Mesendoderm (in vitro differentiated cells): ENCODE results near the gene FBXL4.

Source experiments
- DNase-seq: peaks from one replicate; pipeline ENCODE4 v3.0.0; 2013
- H2AK5ac ChIP-seq: 2 replicates; pipeline ENCODE4 v1.6.1; 2013; ENCODE audit warnings: low read length, inconsistent platforms
- H2BK120ac ChIP-seq: 2 replicates; pipeline ENCODE4 v1.6.1; 2013; ENCODE audit warnings: low read depth, mild to moderate bottlenecking, low read length, moderate library complexity, mixed read lengths
- H2BK15ac ChIP-seq: replicated peaks from 2 replicates; pipeline ENCODE4 v1.6.1; 2013; ENCODE audit warnings: low read depth, mild to moderate bottlenecking, moderate library complexity
- H2BK5ac ChIP-seq: 2 replicates; pipeline ENCODE4 v1.6.1; 2013; ENCODE audit warnings: low read length, inconsistent platforms
- H3K18ac ChIP-seq: 2 replicates; pipeline ENCODE4 v1.6.1; 2013; ENCODE audit warnings: mild to moderate bottlenecking, low read length, mixed read lengths
- H3K23ac ChIP-seq: one replicate; pipeline ENCODE4 v1.6.1; 2013; ENCODE audit warnings: low read length
- H3K27ac ChIP-seq: 2 replicates; pipeline ENCODE4 v1.5.1; 2013; ENCODE audit warnings: low read depth, mild to moderate bottlenecking, inconsistent platforms, low read length, moderate library complexity
- H3K27me3 ChIP-seq: 2 replicates; pipeline ENCODE4 v1.6.1; 2013; ENCODE audit warnings: low read length, control low read depth, mild to moderate bottlenecking, inconsistent platforms; ENCODE audit not compliant: insufficient read depth, poor library complexity
- H3K36me3 ChIP-seq: 2 replicates; pipeline ENCODE4 v1.6.1; 2013; ENCODE audit warnings: low read length, inconsistent platforms; ENCODE audit not compliant: control insufficient read depth, insufficient read depth
- H3K4ac ChIP-seq: one replicate; pipeline ENCODE4 v1.6.1; 2013; ENCODE audit warnings: low read depth, mild to moderate bottlenecking, low read length, moderate library complexity
- H3K4me1 ChIP-seq: 2 replicates; pipeline ENCODE4 v1.6.1; 2013; ENCODE audit warnings: low read depth, low read length, inconsistent platforms; ENCODE audit not compliant: control insufficient read depth
- H3K4me2 ChIP-seq: 2 replicates; pipeline ENCODE4 v1.6.1; 2013; ENCODE audit warnings: low read length
- H3K4me3 ChIP-seq: 2 replicates; pipeline ENCODE4 v1.5.1; 2013; ENCODE audit warnings: mild to moderate bottlenecking, low read length
- H3K56ac ChIP-seq: one replicate; pipeline ENCODE4 v1.6.1; 2013; ENCODE audit warnings: low read length
- H3K79me1 ChIP-seq: 2 replicates; pipeline ENCODE4 v1.6.1; 2013; ENCODE audit warnings: low read length, inconsistent platforms
- H3K79me2 ChIP-seq: 2 replicates; pipeline ENCODE4 v1.6.1; 2013; ENCODE audit warnings: mild to moderate bottlenecking, low read length; ENCODE audit not compliant: control insufficient read depth, insufficient read depth
- H3K9ac ChIP-seq: 2 replicates; pipeline ENCODE4 v1.6.1; 2013; ENCODE audit warnings: low read length, inconsistent platforms
- H4K5ac ChIP-seq: one replicate; pipeline ENCODE4 v1.6.1; 2013; ENCODE audit warnings: low read length
- H4K8ac ChIP-seq: one replicate; pipeline ENCODE4 v1.6.1; 2013; ENCODE audit warnings: low read depth, mild to moderate bottlenecking, control low read depth, low read length, moderate library complexity
- WGBS: extraction: QIAGEN DNeasy Blood & Tissue Kit; methylation state at CpG from one replicate; pipeline ENCODE4 v1.1.7; 2013; ENCODE audit warnings: low lambda C conversion rate, missing lambda C conversion rate; ENCODE audit not compliant: insufficient coverage; ENCODE audit errors: extremely low coverage; 5-methylcytosine and 5-hydroxymethylcytosine counted together

Gene FBXL4

GRCh38 chr6:98937351-98937750 is 10.4 kb downstream of the FBXL4 start:
- H3K27ac ChIP-seq, result no peak overlapping the region
- no peak overlapping the region for H3K18ac ChIP-seq
- H2BK5ac ChIP-seq, result no peak overlapping the region
- no peak overlapping the region for H3K4ac ChIP-seq
- H3K36me3 ChIP-seq, result no peaks in the 10 kb centered on the region
- H3K56ac ChIP-seq, result no peak overlapping the region
- H2BK15ac ChIP-seq, result no peak overlapping the region
- H3K4me3 ChIP-seq, result no peak overlapping the region
- no peaks in the 10 kb centered on the region for H3K4me1 ChIP-seq
- WGBS, result no CpG with 5 or more reads among the region's 3 CpGs
- H2AK5ac ChIP-seq, result no peak overlapping the region
- no peak overlapping the region for H3K4me2 ChIP-seq
- no peaks in the 10 kb centered on the region for H3K27me3 ChIP-seq
- H3K9ac ChIP-seq, result no peak overlapping the region
- H4K5ac ChIP-seq, result no peak overlapping the region
- H3K79me1 ChIP-seq, result peaks cover 5% of the 10 kb centered on the region
- peaks cover 2% of the 10 kb centered on the region for H3K79me2 ChIP-seq
- no peak overlapping the region for H2BK120ac ChIP-seq
- H4K8ac ChIP-seq, result no peak overlapping the region
- no peak overlapping the region for H3K23ac ChIP-seq
- no peak for DNase-seq

- H3K4ac ChIP-seq, result no peak overlapping the region
- H3K79me2 ChIP-seq, result no peaks in the 10 kb centered on the region
- H3K23ac ChIP-seq, result no peak overlapping the region
- H4K8ac ChIP-seq, result no peak overlapping the region
- H3K9ac ChIP-seq, result no peak overlapping the region
- no CpG with 5 or more reads among the region's 7 CpGs for WGBS
- no peak overlapping the region for H3K18ac ChIP-seq
- no peak overlapping the region for H4K5ac ChIP-seq
- H3K4me3 ChIP-seq, result no peak overlapping the region
- no peaks in the 10 kb centered on the region for H3K36me3 ChIP-seq
- H2BK120ac ChIP-seq, result no peak overlapping the region
- no peak overlapping the region for H3K56ac ChIP-seq
- H2BK15ac ChIP-seq, result no peak overlapping the region
- no peak overlapping the region for H2BK5ac ChIP-seq
- H3K79me1 ChIP-seq, result peaks cover 1% of the 10 kb centered on the region
- H3K27ac ChIP-seq, result no peak overlapping the region
- H3K4me1 ChIP-seq, result no peaks in the 10 kb centered on the region
- H3K4me2 ChIP-seq, result no peak overlapping the region
- H2AK5ac ChIP-seq, result no peak overlapping the region
- no peaks in the 10 kb centered on the region for H3K27me3 ChIP-seq
- DNase-seq, result no peak
These were observed 15.4 kb downstream of the FBXL4 start for GRCh38 chr6:98932381-98932780.

- no peak for DNase-seq
- Histone ChIP-seq H3K36me3 (no peaks in the 10 kb centered on the region), H3K23ac (no peak overlapping the region), H3K27me3 (no peaks in the 10 kb centered on the region), H3K9ac (no peak overlapping the region), H4K5ac (no peak overlapping the region), H3K79me2 (no peaks in the 10 kb centered on the region), H3K79me1 (peaks cover 1% of the 10 kb centered on the region), H3K27ac (no peak overlapping the region), H3K4ac (no peak overlapping the region), H2BK15ac (no peak overlapping the region), H4K8ac (no peak overlapping the region), H2BK5ac (no peak overlapping the region), H3K4me3 (no peak overlapping the region), H2BK120ac (no peak overlapping the region), H3K18ac (no peak overlapping the region), H2AK5ac (no peak overlapping the region), H3K56ac (no peak overlapping the region), H3K4me2 (no peak overlapping the region), H3K4me1 (no peaks in the 10 kb centered on the region)
- WGBS, result no CpG with 5 or more reads among the region's 3 CpGs
These were observed 16.1 kb downstream of the FBXL4 start for GRCh38 chr6:98931696-98932095.

GRCh38 chr6:98929498-98930060 is 18.2 kb downstream of the FBXL4 start:
- Histone ChIP-seq H4K8ac (no peak overlapping the region), H3K9ac (no peak overlapping the region), H3K79me2 (no peaks in the 10 kb centered on the region), H3K4me2 (no peak overlapping the region), H3K27ac (no peak overlapping the region), H2AK5ac (no peak overlapping the region), H4K5ac (no peak overlapping the region), H3K27me3 (no peaks in the 10 kb centered on the region), H3K4me1 (no peaks in the 10 kb centered on the region), H3K79me1 (peaks cover 1% of the 10 kb centered on the region), H2BK120ac (no peak overlapping the region), H3K18ac (no peak overlapping the region), H2BK15ac (no peak overlapping the region), H2BK5ac (no peak overlapping the region), H3K23ac (no peak overlapping the region), H3K36me3 (no peaks in the 10 kb centered on the region), H3K4ac (no peak overlapping the region), H3K4me3 (no peak overlapping the region), H3K56ac (no peak overlapping the region)
- WGBS, result no CpG with 5 or more reads among the region's 2 CpGs
- DNase-seq, result no peak

- H3K4me3 ChIP-seq, result no peak overlapping the region
- H3K27ac ChIP-seq, result no peak overlapping the region
- H3K18ac ChIP-seq, result no peak overlapping the region
- H3K9ac ChIP-seq, result no peak overlapping the region
- no peaks in the 10 kb centered on the region for H3K4me1 ChIP-seq
- no peak overlapping the region for H3K56ac ChIP-seq
- H4K8ac ChIP-seq, result no peak overlapping the region
- no peak overlapping the region for H3K23ac ChIP-seq
- no peak overlapping the region for H4K5ac ChIP-seq
- H3K36me3 ChIP-seq, result no peaks in the 10 kb centered on the region
- H2BK15ac ChIP-seq, result no peak overlapping the region
- H2BK120ac ChIP-seq, result no peak overlapping the region
- DNase-seq, result no peak
- H2BK5ac ChIP-seq, result no peak overlapping the region
- WGBS, result 100% methylated on average over 2 of the region's 3 CpGs
- H3K79me1 ChIP-seq, result peaks cover 1% of the 10 kb centered on the region
- H3K4ac ChIP-seq, result no peak overlapping the region
- H3K27me3 ChIP-seq, result no peaks in the 10 kb centered on the region
- no peaks in the 10 kb centered on the region for H3K79me2 ChIP-seq
- no peak overlapping the region for H2AK5ac ChIP-seq
- no peak overlapping the region for H3K4me2 ChIP-seq
These were observed 19.1 kb downstream of the FBXL4 start for GRCh38 chr6:98928688-98929087.

GRCh38 chr6:98927534-98927933 is 20.2 kb downstream of the FBXL4 start:
- Histone ChIP-seq H3K4me2 (no peak overlapping the region), H3K18ac (no peak overlapping the region), H3K4me3 (no peak overlapping the region), H3K27me3 (no peaks in the 10 kb centered on the region), H3K23ac (no peak overlapping the region), H3K4ac (no peak overlapping the region), H3K27ac (no peak overlapping the region), H3K9ac (no peak overlapping the region), H4K5ac (no peak overlapping the region), H3K79me2 (no peaks in the 10 kb centered on the region), H3K4me1 (no peaks in the 10 kb centered on the region), H2BK5ac (no peak overlapping the region), H3K79me1 (peaks cover 1% of the 10 kb centered on the region), H3K36me3 (no peaks in the 10 kb centered on the region), H2BK15ac (no peak overlapping the region), H4K8ac (no peak overlapping the region), H2BK120ac (no peak overlapping the region), H3K56ac (no peak overlapping the region), H2AK5ac (no peak overlapping the region)
- no peak for DNase-seq
